ENCODE measurements around the gene IFRD1.

IFRD1 gene

DNA sequence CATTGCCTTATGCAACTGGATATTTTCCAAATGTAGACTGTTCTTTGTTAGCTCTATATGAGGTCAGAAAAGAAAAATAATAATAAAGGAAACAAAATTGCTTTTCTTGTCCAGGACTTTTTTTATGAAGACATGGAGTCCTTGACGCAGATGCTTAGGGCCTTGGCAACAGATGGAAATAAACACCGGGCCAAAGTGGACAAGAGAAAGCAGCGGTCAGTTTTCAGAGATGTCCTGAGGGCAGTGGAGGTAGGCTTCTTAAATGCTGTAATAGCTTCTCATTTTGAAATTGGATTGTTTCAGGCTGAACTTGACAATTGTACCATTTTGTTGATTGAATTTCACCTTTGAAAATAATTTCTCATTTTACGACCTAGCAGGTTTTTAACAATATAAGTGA, 17.6 kb downstream of the IFRD1 start:
- TF ChIP-seq, protein P1, sequence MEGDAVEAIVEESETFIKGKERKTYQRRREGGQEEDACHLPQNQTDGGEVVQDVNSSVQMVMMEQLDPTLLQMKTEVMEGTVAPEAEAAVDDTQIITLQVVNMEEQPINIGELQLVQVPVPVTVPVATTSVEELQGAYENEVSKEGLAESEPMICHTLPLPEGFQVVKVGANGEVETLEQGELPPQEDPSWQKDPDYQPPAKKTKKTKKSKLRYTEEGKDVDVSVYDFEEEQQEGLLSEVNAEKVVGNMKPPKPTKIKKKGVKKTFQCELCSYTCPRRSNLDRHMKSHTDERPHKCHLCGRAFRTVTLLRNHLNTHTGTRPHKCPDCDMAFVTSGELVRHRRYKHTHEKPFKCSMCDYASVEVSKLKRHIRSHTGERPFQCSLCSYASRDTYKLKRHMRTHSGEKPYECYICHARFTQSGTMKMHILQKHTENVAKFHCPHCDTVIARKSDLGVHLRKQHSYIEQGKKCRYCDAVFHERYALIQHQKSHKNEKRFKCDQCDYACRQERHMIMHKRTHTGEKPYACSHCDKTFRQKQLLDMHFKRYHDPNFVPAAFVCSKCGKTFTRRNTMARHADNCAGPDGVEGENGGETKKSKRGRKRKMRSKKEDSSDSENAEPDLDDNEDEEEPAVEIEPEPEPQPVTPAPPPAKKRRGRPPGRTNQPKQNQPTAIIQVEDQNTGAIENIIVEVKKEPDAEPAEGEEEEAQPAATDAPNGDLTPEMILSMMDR (IDR thresholded peaks at IDR 0.05; ENCODE audit: low read depth, low read length) = no peak
- no peak for DNase-seq (ENCODE audit: extremely low read depth, low read depth)

DNA sequence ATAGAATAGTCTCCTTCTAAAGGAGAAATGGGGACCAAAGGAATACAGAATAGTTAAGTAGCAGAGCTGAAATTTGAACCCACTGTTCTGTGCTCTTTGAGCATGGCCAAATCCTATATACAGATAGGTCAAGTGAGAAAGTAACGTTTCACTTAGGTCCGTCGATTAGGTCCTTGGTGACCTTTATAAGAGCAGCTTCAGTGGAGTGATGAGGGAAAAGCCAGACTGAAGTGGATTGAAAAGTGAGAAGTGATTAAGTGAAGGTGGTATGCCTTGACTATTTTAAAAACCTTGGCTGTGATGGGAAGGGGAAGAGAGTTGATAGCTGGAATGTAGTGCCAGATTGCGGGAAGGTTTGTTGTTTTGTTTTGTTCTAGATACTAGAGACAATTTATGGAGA, 19.9 kb downstream of the IFRD1 start:
- TF ChIP-seq, protein P1 (IDR thresholded peaks at IDR 0.05; ENCODE audit: low read depth, low read length) = no peak
- DNase-seq (ENCODE audit: extremely low read depth, low read depth) = no peak

DNA sequence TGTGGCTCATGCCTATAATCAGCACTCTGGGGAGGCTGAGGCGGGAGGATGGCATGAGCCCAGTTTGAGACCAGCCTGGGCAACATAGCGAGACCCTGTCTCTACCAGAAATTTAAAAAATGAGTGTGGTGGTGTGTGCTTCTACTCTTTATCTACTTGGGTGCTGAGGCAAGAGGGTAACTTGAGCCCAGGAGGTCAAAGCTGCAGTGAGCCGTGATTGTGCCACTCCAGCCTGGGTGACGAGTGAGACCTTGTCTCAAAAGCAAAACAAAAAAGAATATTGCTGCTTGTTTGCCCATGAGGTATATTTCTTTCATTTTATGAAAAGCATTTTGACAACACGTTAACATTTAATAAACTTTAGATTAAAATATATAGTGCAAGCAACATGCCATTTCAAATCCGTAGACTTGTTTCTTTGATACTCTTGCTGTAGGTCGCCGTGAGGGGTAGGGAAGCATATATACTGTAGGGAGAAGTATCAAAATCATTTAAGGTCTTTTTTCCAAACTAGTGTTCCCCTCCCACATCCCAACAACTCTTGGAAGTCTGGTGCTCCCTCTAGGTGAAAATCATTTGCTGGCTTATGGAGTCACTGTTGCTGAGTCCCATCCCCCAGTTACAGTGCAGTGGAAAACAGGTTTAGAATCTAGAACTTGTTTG, 26.3 kb downstream of the IFRD1 start:
- TF ChIP-seq, protein P1 (IDR thresholded peaks at IDR 0.05; ENCODE audit: low read depth, low read length) = no peak
- no peak for DNase-seq (ENCODE audit: extremely low read depth, low read depth)

DNA sequence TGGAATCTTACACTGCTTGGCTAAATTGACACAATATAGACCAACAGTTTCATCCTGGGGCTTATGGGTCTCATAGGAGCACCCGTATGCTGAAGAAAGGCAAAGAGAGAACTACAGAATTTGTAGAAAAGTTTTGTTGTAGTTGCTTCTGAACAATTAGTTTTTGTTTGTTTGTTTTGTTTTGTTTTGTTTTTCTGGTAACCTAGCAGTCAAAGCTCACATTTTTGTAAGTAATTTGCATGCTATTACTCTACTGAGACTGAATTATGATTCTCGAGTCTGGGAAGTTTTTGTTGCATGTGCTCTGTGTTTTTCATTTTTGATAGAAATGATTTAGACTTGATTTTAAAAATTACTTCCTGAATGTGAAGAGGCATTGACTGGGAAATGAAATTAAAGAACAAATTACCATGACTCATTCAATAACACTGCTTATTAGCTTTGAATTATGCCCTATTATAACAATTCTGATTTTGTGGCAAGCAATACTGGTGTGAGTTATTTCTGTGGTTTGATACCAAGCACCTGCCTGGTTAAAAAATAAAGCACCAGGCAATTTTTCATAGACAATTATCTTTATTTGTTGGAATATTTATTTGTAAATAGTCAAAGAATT, 31.0 kb downstream of the IFRD1 start:
- DNase-seq (ENCODE audit: extremely low read depth, low read depth) = no peak

DNA sequence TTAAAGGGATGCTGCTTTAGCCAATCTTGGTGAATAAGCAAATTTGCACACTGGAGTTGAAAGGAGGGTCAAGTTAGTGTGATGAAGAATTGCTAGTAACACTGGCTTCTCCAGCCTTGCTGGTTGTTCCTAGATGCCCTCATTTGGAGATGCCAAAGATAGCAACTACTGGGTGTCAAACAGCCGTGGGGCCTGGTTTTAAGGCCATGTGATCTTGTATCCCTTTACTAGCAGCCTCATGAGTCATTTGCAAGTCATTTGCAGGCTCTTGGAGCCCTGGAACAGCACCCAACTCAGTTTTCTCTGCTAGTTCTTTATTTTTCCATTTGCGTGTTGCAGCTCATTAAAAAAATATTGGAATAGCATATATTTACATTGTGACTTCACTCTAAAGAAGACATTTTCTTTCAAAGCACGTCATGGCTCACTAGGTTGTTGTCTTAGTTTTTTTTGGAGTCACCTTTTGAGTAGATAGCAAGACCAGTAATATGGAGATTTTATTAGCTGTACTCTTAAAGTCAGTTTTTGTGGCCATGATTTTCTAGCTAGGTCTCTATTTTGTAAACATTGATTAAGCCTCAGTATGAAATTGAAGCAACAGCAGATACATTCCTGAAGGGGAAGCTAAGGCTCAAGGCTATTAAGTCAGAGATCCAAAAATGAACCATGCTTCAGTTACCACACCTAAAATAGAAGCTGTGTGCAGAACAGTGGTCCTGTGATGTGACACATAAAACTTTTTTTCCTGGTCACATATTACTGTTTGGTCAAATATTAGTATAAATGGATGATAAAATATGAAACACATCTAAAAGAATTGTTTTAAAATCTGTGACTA, 31.8 kb downstream of the IFRD1 start:
- DNase-seq (ENCODE audit: extremely low read depth, low read depth) = peak; percentile 36
- TF ChIP-seq, protein P1 (IDR thresholded peaks at IDR 0.05; ENCODE audit: low read depth, low read length) = no peak

More for the DNA sequence above, 31.0 kb downstream of the IFRD1 start:
- TF ChIP-seq, protein P1 (IDR thresholded peaks at IDR 0.05; ENCODE audit: low read depth, low read length) = no peak

DNA sequence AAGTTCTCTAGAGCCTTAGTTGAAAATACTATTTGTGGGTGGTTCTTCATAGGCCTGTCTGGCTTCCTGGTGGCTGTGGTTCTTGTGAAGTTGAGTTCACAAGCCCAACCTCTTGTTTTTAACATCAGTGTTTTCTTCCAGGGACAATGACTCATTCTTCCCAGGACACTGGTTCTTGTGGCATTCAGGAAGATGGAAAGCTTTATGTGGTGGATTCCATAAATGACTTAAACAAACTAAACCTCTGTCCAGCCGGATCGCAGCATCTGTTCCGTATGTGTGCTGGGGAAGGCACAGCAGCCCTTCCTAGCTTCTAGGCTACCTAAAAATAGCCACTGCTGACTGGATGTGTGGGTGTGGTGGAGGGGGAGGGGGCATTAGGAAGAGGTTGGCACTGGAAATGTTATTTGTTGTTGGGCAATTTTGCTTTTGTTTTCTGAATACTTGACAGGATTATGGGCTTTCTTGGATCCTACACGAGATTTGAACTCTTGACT, 34.5 kb downstream of the IFRD1 start:
- peak; percentile 72 for DNase-seq (ENCODE audit: extremely low read depth, low read depth)
- TF ChIP-seq, protein P1 (IDR thresholded peaks at IDR 0.05; ENCODE audit: low read depth, low read length) = no peak

DNA sequence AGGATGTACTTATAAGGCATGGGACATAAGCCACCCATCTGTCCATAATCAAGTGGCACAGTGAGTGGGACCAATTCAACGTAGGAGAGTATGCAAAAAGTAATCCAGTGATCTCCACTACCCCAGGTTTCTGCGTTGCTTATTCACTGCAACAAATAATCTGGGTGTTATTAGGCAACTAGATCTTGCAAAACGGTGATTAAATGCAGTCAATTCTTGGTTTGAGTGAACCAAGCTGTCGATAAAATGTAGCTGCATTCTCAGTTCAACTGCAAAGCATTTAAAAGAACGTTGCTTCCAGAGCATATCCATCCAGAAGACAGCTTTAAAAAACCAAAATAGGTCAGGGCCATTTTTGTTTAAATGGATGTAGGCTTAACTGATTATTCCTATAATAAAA, 35.5 kb downstream of the IFRD1 start:
- DNase-seq (ENCODE audit: extremely low read depth, low read depth) = no peak
- TF ChIP-seq, protein P1 (IDR thresholded peaks at IDR 0.05; ENCODE audit: low read depth, low read length) = no peak
